Measurements from ENCODE around the gene AGMO.

DNA sequence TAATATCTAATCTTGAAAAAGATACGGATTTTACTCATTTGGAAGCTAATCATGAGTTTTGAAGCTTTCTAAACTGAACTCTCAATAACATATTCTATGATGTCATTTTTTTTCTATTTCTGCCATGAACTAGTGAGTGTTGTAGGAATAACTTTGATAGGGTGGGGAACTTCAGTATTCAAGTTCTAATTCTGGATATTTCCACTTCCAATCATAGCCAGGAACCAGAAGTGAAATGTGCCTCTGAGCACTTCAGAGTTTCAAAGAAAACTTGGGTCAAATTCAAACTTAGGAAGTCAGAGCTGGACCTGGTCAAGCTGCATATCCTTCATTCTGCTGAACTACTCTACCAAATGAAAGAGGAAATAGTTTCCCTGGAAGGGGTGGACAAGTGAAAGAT lies 847 bp downstream of the AGMO start:
- TF ChIP-seq, protein P1, sequence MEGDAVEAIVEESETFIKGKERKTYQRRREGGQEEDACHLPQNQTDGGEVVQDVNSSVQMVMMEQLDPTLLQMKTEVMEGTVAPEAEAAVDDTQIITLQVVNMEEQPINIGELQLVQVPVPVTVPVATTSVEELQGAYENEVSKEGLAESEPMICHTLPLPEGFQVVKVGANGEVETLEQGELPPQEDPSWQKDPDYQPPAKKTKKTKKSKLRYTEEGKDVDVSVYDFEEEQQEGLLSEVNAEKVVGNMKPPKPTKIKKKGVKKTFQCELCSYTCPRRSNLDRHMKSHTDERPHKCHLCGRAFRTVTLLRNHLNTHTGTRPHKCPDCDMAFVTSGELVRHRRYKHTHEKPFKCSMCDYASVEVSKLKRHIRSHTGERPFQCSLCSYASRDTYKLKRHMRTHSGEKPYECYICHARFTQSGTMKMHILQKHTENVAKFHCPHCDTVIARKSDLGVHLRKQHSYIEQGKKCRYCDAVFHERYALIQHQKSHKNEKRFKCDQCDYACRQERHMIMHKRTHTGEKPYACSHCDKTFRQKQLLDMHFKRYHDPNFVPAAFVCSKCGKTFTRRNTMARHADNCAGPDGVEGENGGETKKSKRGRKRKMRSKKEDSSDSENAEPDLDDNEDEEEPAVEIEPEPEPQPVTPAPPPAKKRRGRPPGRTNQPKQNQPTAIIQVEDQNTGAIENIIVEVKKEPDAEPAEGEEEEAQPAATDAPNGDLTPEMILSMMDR (conservative IDR thresholded peaks at IDR 0.05 in 1 of 2, IDR thresholded peaks at IDR 0.05 in 1 of 2; ENCODE audit: low read depth in 1 of 2, low read length in 2 of 2), result no peak
- no peak for TF ChIP-seq EZH2 (IDR thresholded peaks at IDR 0.05; ENCODE audit: low read length, missing control alignments)
